ENCODE measurements around the gene FBXW2.
A peak's percentile ranks its signal among the peaks of the same experiment; 100 is the strongest.

The FBXW2 gene

DNA sequence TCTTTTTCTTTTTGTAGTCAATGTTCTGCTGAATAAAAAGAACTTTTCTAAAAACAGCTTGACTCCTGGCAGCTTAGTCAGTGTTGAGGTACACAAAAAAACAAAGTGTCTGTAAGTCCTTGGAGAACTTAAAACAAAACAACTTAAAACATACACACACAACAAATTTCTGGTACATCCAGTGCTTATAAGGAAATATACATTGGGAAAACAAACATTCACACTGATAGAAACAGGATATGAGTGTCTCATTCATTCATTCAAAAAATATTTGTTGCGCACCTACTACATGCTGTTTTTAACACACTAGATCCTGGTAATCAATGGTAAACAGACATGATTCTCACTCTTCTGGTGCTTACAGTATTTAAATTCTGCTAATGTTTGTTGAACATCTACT is 51.5 kb downstream of the FBXW2 start:
- TF ChIP-seq, protein P1, sequence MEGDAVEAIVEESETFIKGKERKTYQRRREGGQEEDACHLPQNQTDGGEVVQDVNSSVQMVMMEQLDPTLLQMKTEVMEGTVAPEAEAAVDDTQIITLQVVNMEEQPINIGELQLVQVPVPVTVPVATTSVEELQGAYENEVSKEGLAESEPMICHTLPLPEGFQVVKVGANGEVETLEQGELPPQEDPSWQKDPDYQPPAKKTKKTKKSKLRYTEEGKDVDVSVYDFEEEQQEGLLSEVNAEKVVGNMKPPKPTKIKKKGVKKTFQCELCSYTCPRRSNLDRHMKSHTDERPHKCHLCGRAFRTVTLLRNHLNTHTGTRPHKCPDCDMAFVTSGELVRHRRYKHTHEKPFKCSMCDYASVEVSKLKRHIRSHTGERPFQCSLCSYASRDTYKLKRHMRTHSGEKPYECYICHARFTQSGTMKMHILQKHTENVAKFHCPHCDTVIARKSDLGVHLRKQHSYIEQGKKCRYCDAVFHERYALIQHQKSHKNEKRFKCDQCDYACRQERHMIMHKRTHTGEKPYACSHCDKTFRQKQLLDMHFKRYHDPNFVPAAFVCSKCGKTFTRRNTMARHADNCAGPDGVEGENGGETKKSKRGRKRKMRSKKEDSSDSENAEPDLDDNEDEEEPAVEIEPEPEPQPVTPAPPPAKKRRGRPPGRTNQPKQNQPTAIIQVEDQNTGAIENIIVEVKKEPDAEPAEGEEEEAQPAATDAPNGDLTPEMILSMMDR (IDR thresholded peaks at IDR 0.05; ENCODE audit: insufficient read depth, low read length) = no peak
- TF ChIP-seq SPI1 (IDR thresholded peaks at IDR 0.05; ENCODE audit: borderline replicate concordance, low read depth) = no peak
- TF ChIP-seq GABPA (IDR thresholded peaks at IDR 0.05; ENCODE audit: low read depth) = no peak
- TF ChIP-seq POLR2AphosphoS5 (IDR thresholded peaks at IDR 0.05; ENCODE audit: low read depth) = no peak
- TF ChIP-seq, protein P2, sequence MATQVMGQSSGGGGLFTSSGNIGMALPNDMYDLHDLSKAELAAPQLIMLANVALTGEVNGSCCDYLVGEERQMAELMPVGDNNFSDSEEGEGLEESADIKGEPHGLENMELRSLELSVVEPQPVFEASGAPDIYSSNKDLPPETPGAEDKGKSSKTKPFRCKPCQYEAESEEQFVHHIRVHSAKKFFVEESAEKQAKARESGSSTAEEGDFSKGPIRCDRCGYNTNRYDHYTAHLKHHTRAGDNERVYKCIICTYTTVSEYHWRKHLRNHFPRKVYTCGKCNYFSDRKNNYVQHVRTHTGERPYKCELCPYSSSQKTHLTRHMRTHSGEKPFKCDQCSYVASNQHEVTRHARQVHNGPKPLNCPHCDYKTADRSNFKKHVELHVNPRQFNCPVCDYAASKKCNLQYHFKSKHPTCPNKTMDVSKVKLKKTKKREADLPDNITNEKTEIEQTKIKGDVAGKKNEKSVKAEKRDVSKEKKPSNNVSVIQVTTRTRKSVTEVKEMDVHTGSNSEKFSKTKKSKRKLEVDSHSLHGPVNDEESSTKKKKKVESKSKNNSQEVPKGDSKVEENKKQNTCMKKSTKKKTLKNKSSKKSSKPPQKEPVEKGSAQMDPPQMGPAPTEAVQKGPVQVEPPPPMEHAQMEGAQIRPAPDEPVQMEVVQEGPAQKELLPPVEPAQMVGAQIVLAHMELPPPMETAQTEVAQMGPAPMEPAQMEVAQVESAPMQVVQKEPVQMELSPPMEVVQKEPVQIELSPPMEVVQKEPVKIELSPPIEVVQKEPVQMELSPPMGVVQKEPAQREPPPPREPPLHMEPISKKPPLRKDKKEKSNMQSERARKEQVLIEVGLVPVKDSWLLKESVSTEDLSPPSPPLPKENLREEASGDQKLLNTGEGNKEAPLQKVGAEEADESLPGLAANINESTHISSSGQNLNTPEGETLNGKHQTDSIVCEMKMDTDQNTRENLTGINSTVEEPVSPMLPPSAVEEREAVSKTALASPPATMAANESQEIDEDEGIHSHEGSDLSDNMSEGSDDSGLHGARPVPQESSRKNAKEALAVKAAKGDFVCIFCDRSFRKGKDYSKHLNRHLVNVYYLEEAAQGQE (IDR thresholded peaks at IDR 0.05; ENCODE audit: insufficient replicate concordance, low read depth) = no peak
- no peaks in the 10 kb centered on the region for H3K27me3 ChIP-seq (ENCODE audit: insufficient read depth, poor library complexity, severe bottlenecking)
- no peak overlapping the region for H3K4me3 ChIP-seq (replicated peaks; ENCODE audit: insufficient read depth, low read length)
- no peak overlapping the region; the same call in 1 of the 2 replicates for H3K27ac ChIP-seq (replicated peaks)
- DNase-seq (ENCODE audit: low read depth in 1 of 2, low spot score in 1 of 2) = no peak

DNA sequence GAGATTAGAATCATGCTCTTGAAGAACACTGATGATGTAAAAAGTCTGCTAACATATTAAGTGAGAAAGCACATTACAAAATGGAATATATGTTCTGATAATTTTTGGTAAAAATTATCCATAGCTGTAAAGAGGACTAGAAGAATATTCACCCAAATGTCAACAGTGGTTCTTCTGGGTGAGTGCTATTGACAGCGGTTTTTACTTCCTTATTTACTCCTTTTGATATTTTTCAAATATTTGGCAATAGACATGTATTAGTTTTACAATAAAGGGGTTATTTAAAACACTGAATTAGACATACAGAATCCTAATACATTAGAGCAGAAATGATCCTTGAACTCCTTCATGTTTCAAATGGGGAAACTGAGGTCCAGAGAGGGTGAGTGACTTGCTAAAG is 52.0 kb downstream of the FBXW2 start:
- peak overlapping the region; percentile 26 for H3K27ac ChIP-seq (replicated peaks)

DNA sequence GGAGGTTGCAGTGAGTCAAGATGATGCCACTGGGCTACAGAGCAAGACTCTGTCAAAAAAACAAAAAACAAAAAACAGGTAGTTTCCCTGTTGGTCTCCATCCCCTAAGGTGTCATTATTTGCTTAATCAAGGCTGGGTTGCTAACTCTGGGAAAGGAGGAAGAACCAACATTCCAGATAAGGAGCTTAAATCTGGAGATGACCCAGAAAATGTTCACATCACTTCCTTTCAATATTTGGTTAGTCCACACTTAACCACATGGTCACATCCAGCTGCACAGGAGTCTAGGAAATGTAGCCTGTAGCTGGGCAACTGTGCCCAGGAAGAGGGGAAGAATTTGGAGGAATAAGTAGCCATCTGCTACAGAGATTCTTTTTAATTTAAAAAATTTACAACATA is 53.1 kb downstream of the FBXW2 start:
- H3K27ac ChIP-seq (replicated peaks) = no peak overlapping the region
- DNase-seq (ENCODE audit: low read depth in 1 of 2, low spot score in 1 of 2) = no peak
- TF ChIP-seq SPI1 (IDR thresholded peaks at IDR 0.05; ENCODE audit: borderline replicate concordance, low read depth) = no peak
- TF ChIP-seq, protein P1 (IDR thresholded peaks at IDR 0.05; ENCODE audit: insufficient read depth, low read length) = no peak
- TF ChIP-seq, protein P2 (IDR thresholded peaks at IDR 0.05; ENCODE audit: insufficient replicate concordance, low read depth) = no peak
- no peak for TF ChIP-seq GABPA (IDR thresholded peaks at IDR 0.05; ENCODE audit: low read depth)
- TF ChIP-seq POLR2AphosphoS5 (IDR thresholded peaks at IDR 0.05; ENCODE audit: low read depth) = no peak
- H3K27me3 ChIP-seq (ENCODE audit: insufficient read depth, poor library complexity, severe bottlenecking) = no peaks in the 10 kb centered on the region
- no peak overlapping the region for H3K4me3 ChIP-seq (replicated peaks; ENCODE audit: insufficient read depth, low read length)

More for the DNA sequence above, 52.0 kb downstream of the FBXW2 start:
- DNase-seq (ENCODE audit: low read depth in 1 of 2, low spot score in 1 of 2) = no peak
- no peak overlapping the region for H3K4me3 ChIP-seq (replicated peaks; ENCODE audit: insufficient read depth, low read length)
- no peaks in the 10 kb centered on the region for H3K27me3 ChIP-seq (ENCODE audit: insufficient read depth, poor library complexity, severe bottlenecking)
- TF ChIP-seq SPI1 (IDR thresholded peaks at IDR 0.05; ENCODE audit: borderline replicate concordance, low read depth) = no peak
- TF ChIP-seq, protein P2 (IDR thresholded peaks at IDR 0.05; ENCODE audit: insufficient replicate concordance, low read depth) = no peak
- TF ChIP-seq GABPA (IDR thresholded peaks at IDR 0.05; ENCODE audit: low read depth) = no peak
- TF ChIP-seq, protein P1 (IDR thresholded peaks at IDR 0.05; ENCODE audit: insufficient read depth, low read length) = no peak
- TF ChIP-seq POLR2AphosphoS5 (IDR thresholded peaks at IDR 0.05; ENCODE audit: low read depth) = no peak

All from HL-60 (cell line).